NCI-H2196 treated with DMSO at 0.1 percent for 48 hours (cell line): ENCODE measurements around the gene LRRC4C.

ENCODE experiments used
- DNase-seq: peaks from one replicate; lab custom pipeline; 2025; ENCODE audit not compliant: unreplicated experiment; lab: John Stamatoyannopoulos, UW

The LRRC4C gene

GRCh38 chr11:41419901-41420300 is 39.6 kb downstream of the LRRC4C start:
- no peak for DNase-seq

- DNase-seq: no peak
Observed at GRCh38 chr11:41414771-41415440, 44.5 kb downstream of the LRRC4C start.

- no peak for DNase-seq
Observed at GRCh38 chr11:41413843-41414242, 45.6 kb downstream of the LRRC4C start.

GRCh38 chr11:41405812-41406211 is 53.6 kb downstream of the LRRC4C start:
- no peak for DNase-seq

GRCh38 chr11:41404109-41404508 is 55.3 kb downstream of the LRRC4C start:
- DNase-seq: no peak

- DNase-seq: no peak
Observed at GRCh38 chr11:41403458-41403857, 56.0 kb downstream of the LRRC4C start.

- DNase-seq: no peak
Observed at GRCh38 chr11:41400819-41401382, 58.6 kb downstream of the LRRC4C start.

GRCh38 chr11:41400124-41400523 is 59.3 kb downstream of the LRRC4C start:
- DNase-seq: no peak

GRCh38 chr11:41399323-41399722 is 60.1 kb downstream of the LRRC4C start:
- DNase-seq: no peak

- no peak for DNase-seq
Observed at GRCh38 chr11:41398175-41398574, 61.3 kb downstream of the LRRC4C start.

- no peak for DNase-seq
Observed at GRCh38 chr11:41394521-41395195, 64.8 kb downstream of the LRRC4C start.

- DNase-seq: no peak
Observed at GRCh38 chr11:41392596-41392995, 66.9 kb downstream of the LRRC4C start.

GRCh38 chr11:41389623-41390130 is 69.8 kb downstream of the LRRC4C start:
- no peak for DNase-seq

GRCh38 chr11:41384329-41384728 is 75.1 kb downstream of the LRRC4C start:
- DNase-seq: no peak

GRCh38 chr11:41383768-41384167 is 75.7 kb downstream of the LRRC4C start:
- DNase-seq: no peak

GRCh38 chr11:41382927-41383326 is 76.5 kb downstream of the LRRC4C start:
- no peak for DNase-seq

- no peak for DNase-seq
Observed at GRCh38 chr11:41379084-41379483, 80.4 kb downstream of the LRRC4C start.

GRCh38 chr11:41377709-41378394 is 81.6 kb downstream of the LRRC4C start:
- DNase-seq: no peak

GRCh38 chr11:41351825-41352224 is 107.6 kb downstream of the LRRC4C start:
- no peak for DNase-seq

- no peak for DNase-seq
Observed at GRCh38 chr11:41346042-41346441, 113.4 kb downstream of the LRRC4C start.

GRCh38 chr11:41334007-41334933 is 125.2 kb downstream of the LRRC4C start:
- no peak for DNase-seq
